Mesenchymal stem cell (in vitro differentiated cells and primary cell): ENCODE measurements around the gene ETFB.
A peak's percentile ranks its signal among the peaks of the same experiment; 100 is the strongest.

Experiments used
- DNase-seq: peaks from one replicate; pipeline ENCODE4 v3.0.0-alpha.2; 2013
- H2AFZ ChIP-seq: one replicate; pipeline ENCODE4 v1.6.1; 2013; ENCODE audit warnings: low read depth, mild to moderate bottlenecking, control low read depth, inconsistent platforms, low read length, moderate library complexity
- H2AK5ac ChIP-seq: 2 replicates; pipeline ENCODE4 v1.6.1; 2013; ENCODE audit warnings: low read length, moderate library complexity, mild to moderate bottlenecking, inconsistent platforms; ENCODE audit not compliant: severe bottlenecking
- H2BK120ac ChIP-seq: one replicate; pipeline ENCODE4 v1.6.1; 2013; ENCODE audit warnings: low read depth, mild to moderate bottlenecking, inconsistent platforms, low read length, moderate library complexity
- H2BK12ac ChIP-seq, 2 experiments: one replicate each; pipeline ENCODE4 v1.6.1; 2013; ENCODE audit warnings: inconsistent platforms in 2 of 2, low read length in 2 of 2, mild to moderate bottlenecking in 2 of 2, moderate library complexity in 2 of 2, control low read depth in 1 of 2
- H2BK15ac ChIP-seq: one replicate; pipeline ENCODE4 v1.6.1; 2013; ENCODE audit warnings: mild to moderate bottlenecking, low read depth, inconsistent platforms; ENCODE audit not compliant: poor library complexity, severe bottlenecking
- H2BK5ac ChIP-seq: 2 replicates; pipeline ENCODE4 v1.6.1; 2013; ENCODE audit warnings: low read depth, mild to moderate bottlenecking, low read length, control low read depth, inconsistent platforms; ENCODE audit not compliant: poor library complexity, severe bottlenecking
- H3K14ac ChIP-seq, 2 experiments: one replicate each; pipeline ENCODE4 v1.6.1; 2013; ENCODE audit warnings: inconsistent platforms in 2 of 2, low read length in 2 of 2, control low read depth in 1 of 2, mild to moderate bottlenecking in 1 of 2, moderate library complexity in 1 of 2
- H3K18ac ChIP-seq, 2 experiments: one replicate each; pipeline ENCODE4 v1.6.1; 2013; ENCODE audit warnings: inconsistent platforms in 2 of 2, low read length in 2 of 2, control low read depth in 1 of 2, low read depth in 1 of 2, mild to moderate bottlenecking in 1 of 2
- H3K23ac ChIP-seq, 2 experiments: one replicate each; pipeline ENCODE4 v1.6.1; 2013; ENCODE audit warnings: inconsistent platforms in 2 of 2, low read length in 2 of 2, mild to moderate bottlenecking in 2 of 2, moderate library complexity in 2 of 2, control low read depth in 1 of 2
- H3K27ac ChIP-seq: 2 replicates; pipeline ENCODE4 v1.5.1; 2013; ENCODE audit warnings: mild to moderate bottlenecking, moderate library complexity, low read length, control low read depth, inconsistent platforms; ENCODE audit not compliant: poor library complexity, severe bottlenecking
- H3K27me3 ChIP-seq, 2 experiments: 2 replicates each; pipeline versions ENCODE4 v1.6.1 to v1.7.0; 2013; ENCODE audit warnings: low read length in 2 of 2, mild to moderate bottlenecking in 2 of 2, moderate library complexity in 2 of 2, control low read depth in 1 of 2, inconsistent platforms in 1 of 2; ENCODE audit not compliant: control insufficient read depth in 1 of 2, insufficient read depth in 1 of 2
- H3K36me3 ChIP-seq, 2 experiments: 2 replicates each; pipeline versions ENCODE4 v1.6.1 to v1.7.0; 2013; ENCODE audit warnings: low read length in 2 of 2, control low read depth in 1 of 2, inconsistent platforms in 1 of 2, low read depth in 1 of 2, mild to moderate bottlenecking in 1 of 2; ENCODE audit not compliant: insufficient read depth in 2 of 2, control insufficient read depth in 1 of 2
- H3K4ac ChIP-seq, 2 experiments: one replicate each; pipeline ENCODE4 v1.6.1; 2013; ENCODE audit warnings: inconsistent platforms in 2 of 2, low read length in 2 of 2, mild to moderate bottlenecking in 2 of 2, moderate library complexity in 2 of 2, control low read depth in 1 of 2, low read depth in 1 of 2
- H3K4me1 ChIP-seq: 2 replicates; pipeline ENCODE4 v1.6.1; 2013; ENCODE audit warnings: low read depth, low read length, control low read depth; ENCODE audit not compliant: control insufficient read depth, insufficient read depth
- H3K4me2 ChIP-seq: 2 replicates; pipeline ENCODE4 v1.6.1; 2013; ENCODE audit warnings: low read length, mild to moderate bottlenecking, inconsistent platforms; ENCODE audit not compliant: poor library complexity, severe bottlenecking
- H3K4me3 ChIP-seq, 2 experiments: 2 replicates each; pipeline versions ENCODE4 v1.5.1 to v1.7.0; 2013; ENCODE audit warnings: low read length in 2 of 2, mild to moderate bottlenecking in 2 of 2, control low read depth in 1 of 2, low read depth in 1 of 2; ENCODE audit not compliant: insufficient read depth in 1 of 2
- H3K79me1 ChIP-seq: replicated peaks from 2 replicates; pipeline ENCODE4 v1.6.1; 2013; ENCODE audit warnings: mild to moderate bottlenecking, control low read depth, low read length, inconsistent platforms; ENCODE audit not compliant: poor library complexity, severe bottlenecking
- H3K9ac ChIP-seq: 2 replicates; pipeline ENCODE4 v1.7.0; 2013; ENCODE audit warnings: mild to moderate bottlenecking, low read length, moderate library complexity
- H3K9me3 ChIP-seq: 2 replicates; pipeline ENCODE4 v1.7.0; 2013; ENCODE audit warnings: mild to moderate bottlenecking, low read length; ENCODE audit not compliant: control insufficient read depth
- H4K8ac ChIP-seq: one replicate; pipeline ENCODE4 v1.6.1; 2013; ENCODE audit warnings: inconsistent platforms, mild to moderate bottlenecking, low read length, moderate library complexity
- H4K91ac ChIP-seq: one replicate; pipeline ENCODE4 v1.6.1; 2013; ENCODE audit warnings: mild to moderate bottlenecking, low read length, inconsistent platforms
- WGBS: methylation state at CpG from one replicate; pipeline ENCODE4 v1.1.7; 2013; ENCODE audit warnings: mixed read lengths; 5-methylcytosine and 5-hydroxymethylcytosine counted together

Gene ETFB

GRCh38 chr19:51366389-51367254, 434 bp upstream of the ETFB start:
- H4K8ac ChIP-seq = peak overlapping the region; percentile 66
- H2BK12ac ChIP-seq = peak overlapping the region in 1 of 2 experiments; percentile 51
- H2AK5ac ChIP-seq = no peak overlapping the region
- H3K27me3 ChIP-seq = peaks cover 4 to 6% of the 10 kb centered on the region in 2 experiments
- peak overlapping the region; percentile 15 for H2BK5ac ChIP-seq
- H3K23ac ChIP-seq = no peak overlapping the region
- H3K4me1 ChIP-seq = peaks cover 35% of the 10 kb centered on the region
- peak overlapping the region; percentile 45 for H2BK120ac ChIP-seq
- H3K9ac ChIP-seq = peak overlapping the region; percentile 95
- H3K14ac ChIP-seq = peak overlapping the region in 1 of 2 experiments; percentile 85
- H3K36me3 ChIP-seq = no peaks in the 10 kb centered on the region
- WGBS = under 1% methylated on average over 44 of the region's 54 CpGs
- peak overlapping the region; percentile 83 for H3K27ac ChIP-seq
- H2AFZ ChIP-seq = peak overlapping the region; percentile 62
- DNase-seq = peak; percentile 98
- H3K79me1 ChIP-seq = peaks cover 21% of the 10 kb centered on the region
- H3K4ac ChIP-seq = peak overlapping the region; percentile 58 to 94
- H2BK15ac ChIP-seq = peak overlapping the region; percentile 87
- peak overlapping the region; percentile 90 to 91 for H3K4me3 ChIP-seq
- peak overlapping the region; percentile 79 for H4K91ac ChIP-seq
- H3K9me3 ChIP-seq = no peaks in the 10 kb centered on the region
- H3K4me2 ChIP-seq = peak overlapping the region; percentile 95
- peak overlapping the region; percentile 44 to 93 for H3K18ac ChIP-seq

GRCh38 chr19:51365211-51365964, 800 bp downstream of the ETFB start:
- Histone ChIP-seq H2BK12ac (peak overlapping the region in 1 of 2 experiments; percentile 7), H2BK15ac (peak overlapping the region; percentile 60), H3K9me3 (no peaks in the 10 kb centered on the region), H3K4ac (peak overlapping the region; percentile 19 to 96), H3K4me3 (peak overlapping the region; percentile 90 to 91), H3K9ac (peak overlapping the region; percentile 95), H4K8ac (peak overlapping the region; percentile 21), H2AFZ (no peak overlapping the region), H3K18ac (peak overlapping the region; percentile 84 to 98), H3K4me1 (peaks cover 35% of the 10 kb centered on the region), H4K91ac (peak overlapping the region; percentile 60), H3K14ac (peak overlapping the region in 1 of 2 experiments; percentile 67), H3K79me1 (peaks cover 25% of the 10 kb centered on the region), H2AK5ac (no peak overlapping the region), H3K27me3 (no peaks in the 10 kb centered on the region), H2BK5ac (no peak overlapping the region), H3K36me3 (no peaks in the 10 kb centered on the region), H3K4me2 (peak overlapping the region; percentile 83), H3K23ac (peak overlapping the region in 1 of 2 experiments; percentile 2), H3K27ac (peak overlapping the region; percentile 51), H2BK120ac (no peak overlapping the region)
- 29% methylated on average over 10 of the region's 10 CpGs for WGBS
- peak; percentile 71 for DNase-seq

- no peak overlapping the region for H3K23ac ChIP-seq
- no peaks in the 10 kb centered on the region for H3K9me3 ChIP-seq
- H3K36me3 ChIP-seq = no peaks in the 10 kb centered on the region
- H4K91ac ChIP-seq = no peak overlapping the region
- no peak overlapping the region for H2AFZ ChIP-seq
- no peak overlapping the region for H3K27ac ChIP-seq
- H2BK12ac ChIP-seq = peak overlapping the region; percentile 61 to 88
- 91% methylated on average over 15 of the region's 15 CpGs for WGBS
- peak overlapping the region; percentile 48 for H3K9ac ChIP-seq
- no peak overlapping the region for H2BK120ac ChIP-seq
- H2BK5ac ChIP-seq = no peak overlapping the region
- H3K4me3 ChIP-seq = no peak overlapping the region
- no peak overlapping the region for H3K14ac ChIP-seq
- DNase-seq = peak; percentile 27
- no peaks in the 10 kb centered on the region for H3K27me3 ChIP-seq
- H3K79me1 ChIP-seq = peaks cover 27% of the 10 kb centered on the region
- no peak overlapping the region for H3K18ac ChIP-seq
- peaks cover 37% of the 10 kb centered on the region for H3K4me1 ChIP-seq
- H2AK5ac ChIP-seq = no peak overlapping the region
- H2BK15ac ChIP-seq = no peak overlapping the region
- no peak overlapping the region for H3K4me2 ChIP-seq
- no peak overlapping the region for H3K4ac ChIP-seq
- H4K8ac ChIP-seq = peak overlapping the region; percentile 56
Observed at GRCh38 chr19:51364200-51365106, 1.7 kb downstream of the ETFB start.
